Muscle layer of colon (tissue), 2 donors: ENCODE results near the gene COG5.
"Not testable (repeated sequence)": the region's sequence is repeated elsewhere in the genome, so short reads cannot be mapped to it uniquely, and the experiment has no call there.

Experiments used
- H3K27ac ChIP-seq: one replicate; pipeline ENCODE4 v1.7.0; 2013; ENCODE audit warnings: low read depth, mild to moderate bottlenecking, low read length, moderate library complexity
- H3K27me3 ChIP-seq, 2 donors: one replicate each; pipeline ENCODE4 v1.7.0; 2013; ENCODE audit warnings: low read length in 2 of 2, mild to moderate bottlenecking in 2 of 2; ENCODE audit not compliant: insufficient read depth in 2 of 2, control insufficient read depth in 1 of 2
- H3K36me3 ChIP-seq: one replicate; pipeline ENCODE4 v1.7.0; 2013; ENCODE audit warnings: mild to moderate bottlenecking, low read length; ENCODE audit not compliant: insufficient read depth
- H3K4me1 ChIP-seq: one replicate; pipeline ENCODE4 v1.7.0; 2013; ENCODE audit warnings: mild to moderate bottlenecking, low read length; ENCODE audit not compliant: insufficient read depth
- H3K4me3 ChIP-seq, 2 donors: one replicate each; pipeline ENCODE4 v1.7.0; 2013; ENCODE audit warnings: low read length in 2 of 2, low read depth in 1 of 2, mild to moderate bottlenecking in 1 of 2, moderate library complexity in 1 of 2
- H3K9ac ChIP-seq: one replicate; pipeline ENCODE4 v1.7.0; 2013; ENCODE audit warnings: low read length
- H3K9me3 ChIP-seq: one replicate; pipeline ENCODE4 v1.7.0; 2013; ENCODE audit warnings: mild to moderate bottlenecking, low read length
- donor health status: abdominal sarcoma.
- donor health status: Adenocarcinoma of cecum.

COG5 gene

DNA sequence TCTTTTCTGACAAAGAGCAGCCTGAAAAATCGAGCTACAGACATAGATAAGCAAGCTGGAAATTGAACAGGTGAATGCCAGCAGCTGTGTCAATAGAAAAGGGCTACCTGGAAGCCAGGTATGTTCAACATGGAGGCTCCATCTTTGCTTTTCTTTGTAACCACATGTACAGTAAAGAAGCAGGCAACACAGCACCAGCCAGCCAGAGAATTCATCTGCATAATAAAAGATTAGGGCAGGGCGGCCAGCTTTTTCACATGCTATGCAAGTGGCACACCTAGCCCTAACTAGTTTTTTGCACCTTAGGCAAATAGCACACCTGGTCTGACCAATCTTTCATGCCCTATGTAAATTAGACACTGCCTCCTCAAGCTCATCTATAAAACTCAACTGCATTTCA lies 25.7 kb downstream of the COG5 start:
- Histone ChIP-seq H3K9me3 (no peaks in the 10 kb centered on the region), H3K27ac (no peak overlapping the region), H3K4me3 (no peak overlapping the region), H3K27me3 (no peaks in the 10 kb centered on the region), H3K4me1 (no peaks in the 10 kb centered on the region), H3K36me3 (no peaks in the 10 kb centered on the region), H3K9ac (no peak overlapping the region)

DNA sequence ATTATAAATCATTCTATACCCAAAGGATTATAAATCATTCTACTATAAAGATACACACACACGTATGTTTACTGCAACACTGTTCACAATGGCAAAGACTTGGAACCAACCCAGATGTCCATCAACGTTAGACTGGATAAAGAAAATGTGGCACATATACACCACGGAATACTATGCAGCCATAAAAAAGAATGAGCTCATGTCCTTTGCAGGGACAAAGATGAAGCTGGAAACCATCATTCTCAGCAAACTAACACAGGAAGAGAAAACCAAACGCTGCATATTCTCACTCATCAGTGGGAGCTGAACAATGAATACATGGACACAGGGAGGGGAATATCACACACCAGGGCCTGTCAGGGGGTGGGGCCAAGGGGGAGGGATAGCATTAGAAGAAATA lies 26.5 kb downstream of the COG5 start:
- H3K9me3 ChIP-seq, H3K27me3 ChIP-seq, H3K36me3 ChIP-seq, H3K27ac ChIP-seq, H3K9ac ChIP-seq, H3K4me1 ChIP-seq, H3K4me3 ChIP-seq: not testable (repeated sequence)

DNA sequence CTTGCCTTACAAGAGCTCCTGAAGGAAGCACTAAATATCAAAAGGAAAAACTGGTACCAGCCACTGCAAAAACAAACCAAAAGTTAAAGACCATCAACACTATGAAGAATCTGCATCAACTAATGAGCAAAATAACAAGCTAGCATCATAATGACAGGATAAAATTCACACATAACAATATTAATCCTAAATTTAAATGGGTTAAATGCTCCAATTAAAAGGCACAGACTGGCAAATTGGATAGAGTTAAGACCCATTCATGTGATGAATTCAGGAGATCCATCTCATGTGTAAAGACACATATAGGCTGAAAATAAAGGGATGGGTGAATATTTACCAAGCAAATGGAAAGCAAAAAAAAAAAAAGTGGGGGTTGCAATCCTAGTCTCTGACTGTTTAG lies 29.6 kb downstream of the COG5 start:
- Histone ChIP-seq H3K27me3 (no peaks in the 10 kb centered on the region), H3K27ac (no peak overlapping the region), H3K4me1 (no peaks in the 10 kb centered on the region), H3K9me3 (no peaks in the 10 kb centered on the region), H3K4me3 (no peak overlapping the region), H3K36me3 (no peaks in the 10 kb centered on the region), H3K9ac (no peak overlapping the region)

DNA sequence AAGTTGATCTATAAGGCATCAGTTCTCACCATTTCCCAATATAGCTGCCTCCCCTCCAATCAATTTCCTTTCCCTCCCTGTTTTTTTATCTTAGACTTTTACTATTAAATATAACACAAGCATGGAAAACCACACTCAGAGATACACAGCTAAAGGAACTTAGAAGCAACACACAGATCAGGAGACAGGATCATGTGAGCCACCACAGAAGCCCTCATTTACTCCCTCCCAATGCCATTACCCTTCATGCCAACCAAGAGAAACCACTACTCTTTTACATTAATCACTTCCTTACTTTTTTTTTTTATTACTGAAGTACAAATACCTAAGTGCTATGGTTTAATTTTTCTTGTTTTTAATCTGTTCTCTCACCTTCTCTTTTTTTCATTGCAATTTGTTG lies 33.0 kb downstream of the COG5 start:
- H3K27me3 ChIP-seq: no peaks in the 10 kb centered on the region
- H3K4me1 ChIP-seq: no peaks in the 10 kb centered on the region
- no peaks in the 10 kb centered on the region for H3K36me3 ChIP-seq
- no peaks in the 10 kb centered on the region for H3K9me3 ChIP-seq
- H3K9ac ChIP-seq: no peak overlapping the region
- no peak overlapping the region for H3K4me3 ChIP-seq
- H3K27ac ChIP-seq: no peak overlapping the region

- H3K27ac ChIP-seq: no peak overlapping the region
- no peaks in the 10 kb centered on the region for H3K9me3 ChIP-seq
- H3K27me3 ChIP-seq: no peaks in the 10 kb centered on the region
- H3K4me1 ChIP-seq: no peaks in the 10 kb centered on the region
- H3K9ac ChIP-seq: no peak overlapping the region
- no peak overlapping the region for H3K4me3 ChIP-seq
- H3K36me3 ChIP-seq: no peaks in the 10 kb centered on the region
Measured at GRCh38 chr7:107528461-107528860, 35.3 kb downstream of the COG5 start.

DNA sequence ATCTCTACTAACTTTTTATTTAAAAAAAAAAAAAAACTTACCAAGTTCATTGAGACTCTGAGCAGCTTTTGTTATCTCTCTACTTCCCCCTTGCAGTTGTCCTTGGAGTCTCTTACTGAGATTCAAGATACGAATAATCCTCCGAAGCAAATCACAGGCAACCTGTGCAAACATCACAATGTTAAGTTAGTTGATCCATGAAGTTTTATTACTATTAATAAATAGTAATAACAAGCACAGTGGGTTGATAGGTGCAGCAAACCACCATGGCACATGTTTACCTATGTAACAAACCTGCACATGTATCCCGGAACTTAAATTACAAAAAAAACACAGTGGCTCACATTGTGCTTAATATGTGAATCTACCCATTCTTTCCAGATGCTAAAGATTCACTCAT lies 36.5 kb downstream of the COG5 start:
- no peak overlapping the region for H3K27ac ChIP-seq
- no peaks in the 10 kb centered on the region for H3K27me3 ChIP-seq
- no peak overlapping the region for H3K9ac ChIP-seq
- H3K9me3 ChIP-seq: no peaks in the 10 kb centered on the region
- no peaks in the 10 kb centered on the region for H3K36me3 ChIP-seq
- no peak overlapping the region for H3K4me3 ChIP-seq
- no peaks in the 10 kb centered on the region for H3K4me1 ChIP-seq

- no peaks in the 10 kb centered on the region for H3K36me3 ChIP-seq
- no peaks in the 10 kb centered on the region for H3K27me3 ChIP-seq
- no peak overlapping the region for H3K4me3 ChIP-seq
- no peaks in the 10 kb centered on the region for H3K9me3 ChIP-seq
- H3K4me1 ChIP-seq: no peaks in the 10 kb centered on the region
- no peak overlapping the region for H3K9ac ChIP-seq
- H3K27ac ChIP-seq: no peak overlapping the region
Measured at GRCh38 chr7:107526672-107527071, 37.0 kb downstream of the COG5 start.

DNA sequence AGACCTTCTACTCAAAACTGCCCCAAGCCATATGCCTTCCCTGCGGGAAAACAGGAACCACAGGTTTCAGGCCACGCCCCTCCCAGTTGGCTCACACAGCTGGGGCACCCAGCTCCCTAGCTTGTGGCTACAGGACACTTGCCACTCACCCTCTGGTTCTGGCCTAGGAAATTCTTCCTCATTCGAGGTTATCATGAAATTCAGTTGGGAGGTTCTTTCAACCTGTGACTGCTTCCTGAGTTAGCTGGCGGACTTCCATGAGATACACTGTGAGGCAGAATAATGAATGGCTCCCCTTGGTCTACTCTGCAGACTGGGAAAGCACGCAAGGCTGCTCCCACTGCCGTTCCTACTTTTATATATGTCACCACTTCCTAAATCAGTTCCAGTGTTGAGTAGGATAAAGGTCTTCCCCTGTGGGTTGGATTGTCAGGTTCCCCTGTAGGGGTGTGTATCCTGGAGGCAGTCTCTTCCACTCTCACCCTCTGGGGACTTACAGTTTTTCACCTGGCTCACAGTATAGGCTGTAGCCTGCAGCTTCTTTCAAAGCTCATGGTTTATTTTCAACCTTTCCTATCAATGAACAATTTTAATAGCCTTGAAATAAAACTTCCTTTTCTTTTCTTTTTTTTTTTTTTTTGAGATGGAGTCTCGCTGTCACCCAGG lies 56.9 kb downstream of the COG5 start:
- Histone ChIP-seq H3K36me3 (no peaks in the 10 kb centered on the region), H3K9me3 (no peaks in the 10 kb centered on the region), H3K9ac (no peak overlapping the region), H3K27ac (no peak overlapping the region), H3K4me3 (no peak overlapping the region), H3K27me3 (no peaks in the 10 kb centered on the region), H3K4me1 (no peaks in the 10 kb centered on the region)

- no peaks in the 10 kb centered on the region for H3K4me1 ChIP-seq
- H3K27me3 ChIP-seq: no peaks in the 10 kb centered on the region
- no peaks in the 10 kb centered on the region for H3K36me3 ChIP-seq
- no peak overlapping the region for H3K27ac ChIP-seq
- H3K9me3 ChIP-seq: no peaks in the 10 kb centered on the region
- H3K4me3 ChIP-seq: no peak overlapping the region
- no peak overlapping the region for H3K9ac ChIP-seq
Measured at GRCh38 chr7:107505997-107506673, 57.6 kb downstream of the COG5 start.

GRCh38 chr7:107505362-107505761 lies 58.4 kb downstream of the COG5 start:
- no peak overlapping the region for H3K27ac ChIP-seq
- no peaks in the 10 kb centered on the region for H3K27me3 ChIP-seq
- no peak overlapping the region for H3K4me3 ChIP-seq
- no peak overlapping the region for H3K9ac ChIP-seq
- no peaks in the 10 kb centered on the region for H3K4me1 ChIP-seq
- H3K36me3 ChIP-seq: no peaks in the 10 kb centered on the region
- no peaks in the 10 kb centered on the region for H3K9me3 ChIP-seq

DNA sequence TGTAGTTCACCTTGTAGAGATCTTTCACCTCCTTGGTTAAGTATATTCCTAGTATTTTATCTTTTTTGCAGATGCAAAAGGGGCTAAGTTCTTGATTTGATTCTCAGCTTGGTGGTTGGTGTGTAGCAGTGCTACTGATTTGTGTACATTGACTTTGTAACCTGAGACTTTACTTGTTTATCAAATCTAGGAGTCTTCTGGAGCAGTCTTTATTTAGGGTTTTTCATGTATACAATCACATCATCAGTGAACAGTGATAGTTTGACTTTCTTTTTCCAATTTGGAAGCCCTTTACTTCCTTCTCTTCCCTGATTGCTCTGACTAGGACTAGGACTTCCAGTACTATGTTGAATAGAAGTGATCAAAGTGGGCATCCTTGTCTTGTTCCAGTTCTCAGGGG lies 60.0 kb downstream of the COG5 start:
- no peaks in the 10 kb centered on the region for H3K4me1 ChIP-seq
- no peaks in the 10 kb centered on the region for H3K9me3 ChIP-seq

DNA sequence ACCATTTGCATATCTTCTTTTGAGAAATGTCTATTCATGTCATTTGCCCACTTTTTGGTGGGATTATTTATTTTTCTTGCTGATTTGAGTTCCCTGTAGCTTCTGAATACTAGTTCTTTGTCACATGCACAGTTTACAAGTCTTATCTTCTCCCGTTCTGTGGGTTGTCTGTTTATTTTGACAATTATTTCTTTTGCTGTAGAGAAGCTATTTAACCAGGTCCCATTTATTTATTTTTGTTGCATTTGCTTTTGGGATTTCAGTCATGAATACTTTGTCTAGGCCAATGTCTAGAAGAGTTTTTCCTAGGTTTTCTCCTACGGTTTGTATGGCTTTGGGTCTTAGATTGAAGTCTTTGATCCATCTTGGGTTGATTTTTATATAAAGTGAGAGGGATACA lies 60.9 kb downstream of the COG5 start:
- Histone ChIP-seq H3K4me1 (no peaks in the 10 kb centered on the region), H3K36me3 (no peaks in the 10 kb centered on the region), H3K9ac (no peak overlapping the region), H3K27ac (no peak overlapping the region), H3K27me3 (no peaks in the 10 kb centered on the region), H3K9me3 (no peaks in the 10 kb centered on the region), H3K4me3 (no peak overlapping the region)

More for the DNA sequence above, 60.0 kb downstream of the COG5 start:
- no peaks in the 10 kb centered on the region for H3K27me3 ChIP-seq
- H3K4me3 ChIP-seq: no peak overlapping the region
- H3K27ac ChIP-seq: no peak overlapping the region
- H3K36me3 ChIP-seq: no peaks in the 10 kb centered on the region
- no peak overlapping the region for H3K9ac ChIP-seq
